K562 (cell line): ENCODE measurements around the gene ATXN1. TPM values are rescaled to one million over a fixed set of nuclear protein-coding genes. Genes with fewer than 3 reads are reported as not detected.

ENCODE experiments used
- ATF3 ChIP-seq, 2 experiments: fragments of 450-650 bp in 1 of 2; sonication (generic) in 1 of 2; formaldehyde crosslinking in 1 of 2; IDR thresholded peaks in 1 of 2; conservative IDR thresholded peaks in 1 of 2; 2 replicates each; pipeline versions ENCODE4 v1.6.1 to v1.8.1; 2016 to 2023; ENCODE audit warnings: mild to moderate bottlenecking in 2 of 2, moderate library complexity in 2 of 2, inconsistent platforms in 1 of 2, missing genetic modification reagents in 1 of 2
- CREB1 ChIP-seq, 2 experiments: sonication (generic) in 1 of 2; formaldehyde crosslinking in 1 of 2; IDR thresholded peaks; 2 replicates each; pipeline versions ENCODE4 v1.6.1 to v1.8.0; 2012 to 2022; ENCODE audit warnings: inconsistent platforms in 1 of 2, mild to moderate bottlenecking in 1 of 2, missing genetic modification reagents in 1 of 2, moderate library complexity in 1 of 2
- CUX1 ChIP-seq: fragments of 200-800 bp; sonication (Bioruptor generic); IDR thresholded peaks from 2 replicates; pipeline ENCODE4 v1.6.1; 2016; ENCODE audit warnings: missing genetic modification characterization, missing compliant biosample characterization
- EHMT2 ChIP-seq: fragments of 450-650 bp; IDR thresholded peaks from 2 replicates; pipeline ENCODE4 v1.6.1; 2018; ENCODE audit warnings: antibody characterized with exemption
- FOXA3 ChIP-seq, 2 experiments: fragments of 450-650 bp in 1 of 2; sonication (generic) in 1 of 2; formaldehyde crosslinking; IDR thresholded peaks in 1 of 2; conservative IDR thresholded peaks in 1 of 2; 2 replicates each; pipeline versions ENCODE4 v1.4.0 to v1.8.0; 2020 to 2022; ENCODE audit warnings: mild to moderate bottlenecking in 2 of 2, missing genetic modification reagents in 1 of 2
- FUS ChIP-seq: fragments of 200-400 bp; formaldehyde crosslinking; optimal IDR thresholded peaks from 2 replicates; pipeline ENCODE3; 2017; ENCODE audit warnings: low read depth, low read length
- HNRNPUL1 ChIP-seq: fragments of 200-400 bp; formaldehyde crosslinking; IDR thresholded peaks from 2 replicates; pipeline ENCODE4 v1.6.1; 2017; ENCODE audit warnings: low read length
- NFIX ChIP-seq: fragments of 250-450 bp; sonication (Bioruptor Pico); IDR thresholded peaks from 2 replicates; pipeline ENCODE4 v1.4.0; 2020; ENCODE audit warnings: low read depth, mild to moderate bottlenecking, moderate library complexity
- PCBP2 ChIP-seq: fragments of 200-400 bp; formaldehyde crosslinking; IDR thresholded peaks from 2 replicates; pipeline ENCODE4 v1.6.1; 2018; ENCODE audit warnings: low read length, low read depth, mild to moderate bottlenecking, moderate library complexity; ENCODE audit not compliant: poor library complexity, severe bottlenecking
- PML ChIP-seq: IDR thresholded peaks from 2 replicates; pipeline ENCODE4 v1.6.1; 2012; ENCODE audit warnings: low read length, inconsistent platforms
- POLR3A ChIP-seq: IDR thresholded peaks from 2 replicates; pipeline ENCODE4 v1.6.1; 2011; ENCODE audit warnings: borderline replicate concordance, mild to moderate bottlenecking, moderate library complexity; ENCODE audit not compliant: insufficient read length, insufficient read depth; ENCODE audit errors: extremely low read depth
- SIN3A ChIP-seq, 2 experiments: fragments of 150-350 bp in 1 of 2; IDR thresholded peaks; 2 replicates each; pipeline ENCODE4 v1.6.1; 2011 to 2016; ENCODE audit warnings: borderline replicate concordance in 2 of 2, low read depth in 2 of 2, low read length in 2 of 2, mild to moderate bottlenecking in 2 of 2, moderate library complexity in 2 of 2; ENCODE audit not compliant: control insufficient read depth in 1 of 2
- SLC30A9 ChIP-seq: fragments of 250-450 bp; sonication (Bioruptor Pico); IDR thresholded peaks from 2 replicates; pipeline ENCODE4 v1.8.0; 2022; ENCODE audit warnings: mild to moderate bottlenecking, moderate library complexity
- ZNF695 ChIP-seq: fragments of 450-650 bp; formaldehyde crosslinking; IDR thresholded peaks from 2 replicates; pipeline ENCODE4 v1.4.0; 2020; ENCODE audit warnings: mild to moderate bottlenecking, moderate library complexity
- polyA plus RNA-seq, 8 experiments: library from polyadenylated mRNA; depleted of rRNA in 4 of 8; stranded (reverse) in 5 of 8; unstranded in 3 of 8; fragments of >200 nt; fragmentation: Nextera tagmentation in 2 of 8; fragmentation: Illumina TruSeq in 1 of 8; extraction: Ambion mirVana in 2 of 8; extraction: Trizol in 1 of 8; gene quantifications; 2 replicates each; pipeline versions ENCODE4 v1.2.1 to v1.2.3, GENCODE V29; 2011 to 2014; ENCODE audit warnings: inconsistent platforms in 1 of 8, missing spikeins in 1 of 8
- total RNA-seq, 7 experiments: library from RNA; depleted of rRNA in 6 of 7; stranded (reverse); fragments of >200 nt in 6 of 7; fragmentation: Illumina TruSeq in 2 of 7; extraction: Trizol in 2 of 7; gene quantifications; 2 replicates each; pipeline versions ENCODE4 v1.2.1 to v1.2.3, GENCODE V29; 2011 to 2021; ENCODE audit warnings: low replicate concordance in 1 of 7
- TF ChIP-seq, protein P1 (sequence below), 2 experiments: IDR thresholded peaks; 2 replicates each; pipeline ENCODE4 v1.6.1; 2011; ENCODE audit warnings: borderline replicate concordance in 1 of 2, control low read depth in 1 of 2, low read depth in 1 of 2, low read length in 1 of 2, mild to moderate bottlenecking in 1 of 2, mixed read lengths in 1 of 2, moderate library complexity in 1 of 2; ENCODE audit not compliant: insufficient read depth in 1 of 2, insufficient read length in 1 of 2, poor library complexity in 1 of 2, severe bottlenecking in 1 of 2; ENCODE audit errors: extremely low read depth in 1 of 2
- TF ChIP-seq, protein P2 (sequence below): sonication (generic); formaldehyde crosslinking; IDR thresholded peaks from 2 replicates; pipeline ENCODE4 v1.8.0; 2022; ENCODE audit warnings: mild to moderate bottlenecking, missing genetic modification reagents

Gene ATXN1
- total and polyA plus RNA-seq, 9 of the 15 experiments (the other 6 are each of a cell fraction or from before 2014, with no cell fraction given), result under 0.01 to 1.2 (median 0.58) TPM

- 0 out of 4 replicates have a peak, but pooled peaks of 1 of the 2 experiments have one; percentile 46 for TF ChIP-seq FOXA3 (CRISPR knock-in tag; conservative IDR thresholded peaks at IDR 0.05 in 1 of 2, IDR thresholded peaks at IDR 0.05 in 1 of 2)
- no peak for TF ChIP-seq NFIX (CRISPR knock-in tag)
- TF ChIP-seq ZNF695, result no peak
- TF ChIP-seq SIN3A (IDR thresholded peaks at IDR 0.05; ENCODE audit: borderline replicate concordance in 2 of 2, control insufficient read depth in 1 of 2, low read depth in 2 of 2, low read length in 2 of 2), result 0 out of 4 replicates have a peak, but pooled peaks of 1 of the 2 experiments have one; percentile 30
- no peak for TF ChIP-seq FUS
- TF ChIP-seq, protein P1, sequence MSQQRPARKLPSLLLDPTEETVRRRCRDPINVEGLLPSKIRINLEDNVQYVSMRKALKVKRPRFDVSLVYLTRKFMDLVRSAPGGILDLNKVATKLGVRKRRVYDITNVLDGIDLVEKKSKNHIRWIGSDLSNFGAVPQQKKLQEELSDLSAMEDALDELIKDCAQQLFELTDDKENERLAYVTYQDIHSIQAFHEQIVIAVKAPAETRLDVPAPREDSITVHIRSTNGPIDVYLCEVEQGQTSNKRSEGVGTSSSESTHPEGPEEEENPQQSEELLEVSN (IDR thresholded peaks at IDR 0.05; ENCODE audit: borderline replicate concordance in 1 of 2, extremely low read depth in 1 of 2, insufficient read depth in 1 of 2, insufficient read length in 1 of 2, low read depth in 1 of 2, low read length in 1 of 2, poor library complexity in 1 of 2, severe bottlenecking in 1 of 2), result peak in 1 of 2 experiments; percentile 73
- no peak; the same call in 1 of the 2 replicates for TF ChIP-seq CREB1 (IDR thresholded peaks at IDR 0.05)
- peak; percentile 16; the same call in 1 of the 2 replicates for TF ChIP-seq CREB1 (CRISPR knock-in tag; IDR thresholded peaks at IDR 0.05)
- TF ChIP-seq SLC30A9, result no peak
- no peak for TF ChIP-seq ATF3 (IDR thresholded peaks at IDR 0.05)
- TF ChIP-seq ATF3 (CRISPR knock-in tag; conservative IDR thresholded peaks at IDR 0.05), result no peak
- TF ChIP-seq PML, result 0 out of 2 replicates have a peak, but pooled peaks have one; percentile 12
- TF ChIP-seq POLR3A, result no peak
- TF ChIP-seq PCBP2, result peak; percentile 62
- TF ChIP-seq, protein P2, sequence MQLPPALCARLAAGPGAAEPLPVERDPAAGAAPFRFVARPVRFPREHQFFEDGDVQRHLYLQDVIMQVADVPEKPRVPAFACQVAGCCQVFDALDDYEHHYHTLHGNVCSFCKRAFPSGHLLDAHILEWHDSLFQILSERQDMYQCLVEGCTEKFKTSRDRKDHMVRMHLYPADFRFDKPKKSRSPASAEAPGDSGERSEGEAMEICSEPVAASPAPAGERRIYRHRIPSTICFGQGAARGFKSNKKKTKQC (CRISPR knock-in tag), result 0 out of 2 replicates have a peak, but pooled peaks have one; percentile 38
- TF ChIP-seq EHMT2, result no peak
- no peak for TF ChIP-seq HNRNPUL1
- no peak for TF ChIP-seq CUX1 (CRISPR knock-in tag)
Observed at GRCh38 chr6:16759646-16760515, 1.4 kb downstream of the ATXN1 start (continued).
